ENCODE data around the gene ZNF569.

ZNF569 gene

DNA sequence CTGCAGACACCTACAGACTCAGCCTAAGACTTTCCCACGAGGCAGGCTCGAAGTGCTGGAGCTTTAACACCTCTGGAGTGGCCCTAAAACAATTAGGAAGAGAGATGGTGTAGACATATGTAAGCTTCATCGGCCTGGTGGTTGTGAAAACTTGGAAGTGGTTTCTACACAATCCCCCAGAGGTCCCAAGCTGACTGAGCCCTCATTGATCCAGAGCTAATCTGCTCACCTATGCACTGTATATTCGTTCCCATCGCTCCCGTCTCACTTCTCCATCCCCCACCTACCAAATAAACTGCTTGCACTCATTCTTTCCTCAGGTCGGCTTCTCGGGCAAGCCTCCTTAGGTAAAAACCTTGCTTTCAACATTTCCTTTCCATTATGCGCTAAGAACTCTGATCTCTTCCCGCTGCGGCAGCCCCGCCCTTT, 38.7 kb upstream of the ZNF569 start:
- H3K4me3 ChIP-seq (ENCODE audit: low read length), result peak overlapping the region; percentile 73
- TF ChIP-seq, protein P1, sequence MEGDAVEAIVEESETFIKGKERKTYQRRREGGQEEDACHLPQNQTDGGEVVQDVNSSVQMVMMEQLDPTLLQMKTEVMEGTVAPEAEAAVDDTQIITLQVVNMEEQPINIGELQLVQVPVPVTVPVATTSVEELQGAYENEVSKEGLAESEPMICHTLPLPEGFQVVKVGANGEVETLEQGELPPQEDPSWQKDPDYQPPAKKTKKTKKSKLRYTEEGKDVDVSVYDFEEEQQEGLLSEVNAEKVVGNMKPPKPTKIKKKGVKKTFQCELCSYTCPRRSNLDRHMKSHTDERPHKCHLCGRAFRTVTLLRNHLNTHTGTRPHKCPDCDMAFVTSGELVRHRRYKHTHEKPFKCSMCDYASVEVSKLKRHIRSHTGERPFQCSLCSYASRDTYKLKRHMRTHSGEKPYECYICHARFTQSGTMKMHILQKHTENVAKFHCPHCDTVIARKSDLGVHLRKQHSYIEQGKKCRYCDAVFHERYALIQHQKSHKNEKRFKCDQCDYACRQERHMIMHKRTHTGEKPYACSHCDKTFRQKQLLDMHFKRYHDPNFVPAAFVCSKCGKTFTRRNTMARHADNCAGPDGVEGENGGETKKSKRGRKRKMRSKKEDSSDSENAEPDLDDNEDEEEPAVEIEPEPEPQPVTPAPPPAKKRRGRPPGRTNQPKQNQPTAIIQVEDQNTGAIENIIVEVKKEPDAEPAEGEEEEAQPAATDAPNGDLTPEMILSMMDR (conservative IDR thresholded peaks at IDR 0.05; ENCODE audit: low read length), result no peak
- no peak for DNase-seq (ENCODE audit: low read depth)

DNA sequence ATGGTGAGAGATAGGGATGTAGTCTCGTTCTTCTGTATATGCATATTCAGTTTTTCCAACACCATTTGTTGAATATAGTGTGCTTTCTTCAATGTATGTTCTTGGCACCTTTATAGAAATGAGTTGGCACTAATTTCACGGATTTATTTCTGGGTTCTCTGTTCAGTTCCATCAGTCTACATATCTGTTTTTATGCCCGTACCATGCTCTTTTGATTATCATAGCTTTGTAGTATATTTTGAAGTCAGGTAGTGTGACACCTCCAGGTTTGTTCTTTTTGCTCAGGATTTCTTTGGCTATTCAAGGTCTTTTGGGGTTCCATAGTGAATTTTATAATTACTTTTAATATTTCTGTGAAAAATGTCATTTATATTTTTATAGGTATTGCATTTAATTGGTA, 25.0 kb upstream of the ZNF569 start:
- TF ChIP-seq, protein P1 (conservative IDR thresholded peaks at IDR 0.05; ENCODE audit: low read length), result no peak
- DNase-seq (ENCODE audit: low read depth), result no peak
- no peak overlapping the region for H3K4me3 ChIP-seq (ENCODE audit: low read length)

DNA sequence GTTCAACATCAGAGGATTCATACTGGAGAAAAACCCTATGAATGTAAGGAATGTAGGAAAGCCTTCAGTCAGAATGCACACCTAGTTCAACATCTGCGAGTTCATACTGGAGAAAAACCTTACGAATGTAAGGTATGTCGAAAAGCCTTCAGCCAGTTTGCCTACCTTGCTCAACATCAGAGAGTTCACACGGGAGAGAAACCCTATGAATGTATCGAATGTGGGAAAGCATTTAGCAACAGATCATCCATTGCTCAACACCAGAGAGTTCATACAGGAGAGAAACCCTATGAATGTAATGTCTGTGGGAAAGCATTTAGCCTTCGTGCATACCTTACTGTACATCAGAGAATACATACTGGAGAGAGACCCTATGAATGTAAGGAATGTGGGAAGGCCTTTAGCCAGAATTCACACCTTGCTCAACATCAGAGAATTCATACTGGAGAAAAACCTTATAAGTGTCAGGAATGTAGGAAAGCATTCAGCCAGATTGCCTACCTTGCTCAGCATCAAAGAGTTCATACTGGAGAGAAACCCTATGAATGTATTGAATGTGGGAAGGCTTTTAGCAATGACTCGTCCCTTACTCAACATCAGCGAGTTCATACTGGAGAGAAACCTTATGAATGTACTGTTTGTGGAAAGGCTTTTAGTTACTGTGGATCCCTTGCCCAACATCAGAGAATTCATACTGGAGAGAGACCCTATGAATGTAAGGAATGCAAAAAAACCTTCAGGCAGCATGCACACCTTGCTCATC, 17.3 kb upstream of the ZNF569 start:
- H3K4me3 ChIP-seq (ENCODE audit: low read length), result no peak overlapping the region
- TF ChIP-seq, protein P1 (conservative IDR thresholded peaks at IDR 0.05; ENCODE audit: low read length), result no peak
- no peak for DNase-seq (ENCODE audit: low read depth)

DNA sequence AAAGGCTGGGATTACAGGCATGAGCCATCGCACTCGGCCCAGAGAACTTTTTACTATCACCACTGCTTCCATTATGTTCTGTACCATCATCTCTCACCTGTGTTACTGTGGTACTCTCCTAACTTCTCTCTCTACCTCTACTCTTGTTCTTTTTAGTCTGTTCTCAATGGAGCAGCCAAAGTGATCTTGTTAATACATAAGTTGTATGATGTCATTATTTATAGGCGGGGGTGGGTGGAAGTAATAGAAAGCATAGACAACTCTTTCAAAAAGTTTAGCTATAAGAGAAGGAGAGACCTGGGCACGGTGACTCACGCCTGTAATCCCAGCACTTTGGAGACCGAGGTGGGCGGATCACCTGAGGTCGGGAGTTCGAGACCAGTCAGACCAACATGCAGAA, 4.9 kb upstream of the ZNF569 start:
- TF ChIP-seq, protein P1 (conservative IDR thresholded peaks at IDR 0.05; ENCODE audit: low read length), result no peak
- DNase-seq (ENCODE audit: low read depth), result no peak

DNA sequence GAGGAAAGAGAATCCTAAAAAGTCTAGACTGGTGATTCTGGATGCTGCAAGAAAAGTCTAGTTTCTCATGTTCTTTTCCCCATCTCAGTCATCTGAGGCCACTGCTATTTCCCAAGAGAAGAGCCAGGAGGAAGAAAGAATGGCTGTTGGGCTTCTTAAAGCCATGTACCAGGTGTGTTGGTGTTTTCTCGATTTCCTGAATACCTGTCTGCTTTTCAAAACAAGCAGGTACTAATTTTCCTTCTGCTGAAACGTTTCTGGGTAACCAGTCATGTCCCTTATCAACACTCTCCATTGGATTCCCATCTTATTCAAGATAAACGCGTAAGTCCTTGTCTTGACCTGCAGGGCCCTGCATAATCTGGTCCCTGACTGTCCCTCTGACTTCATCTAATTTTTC, 3.0 kb upstream of the ZNF569 start:
- no peak for DNase-seq (ENCODE audit: low read depth)
- TF ChIP-seq, protein P1 (conservative IDR thresholded peaks at IDR 0.05; ENCODE audit: low read length), result no peak
- H3K4me3 ChIP-seq (ENCODE audit: low read length), result peak overlapping the region; percentile 81

More for the DNA sequence above, 4.9 kb upstream of the ZNF569 start:
- H3K4me3 ChIP-seq (ENCODE audit: low read length), result no peak overlapping the region

DNA sequence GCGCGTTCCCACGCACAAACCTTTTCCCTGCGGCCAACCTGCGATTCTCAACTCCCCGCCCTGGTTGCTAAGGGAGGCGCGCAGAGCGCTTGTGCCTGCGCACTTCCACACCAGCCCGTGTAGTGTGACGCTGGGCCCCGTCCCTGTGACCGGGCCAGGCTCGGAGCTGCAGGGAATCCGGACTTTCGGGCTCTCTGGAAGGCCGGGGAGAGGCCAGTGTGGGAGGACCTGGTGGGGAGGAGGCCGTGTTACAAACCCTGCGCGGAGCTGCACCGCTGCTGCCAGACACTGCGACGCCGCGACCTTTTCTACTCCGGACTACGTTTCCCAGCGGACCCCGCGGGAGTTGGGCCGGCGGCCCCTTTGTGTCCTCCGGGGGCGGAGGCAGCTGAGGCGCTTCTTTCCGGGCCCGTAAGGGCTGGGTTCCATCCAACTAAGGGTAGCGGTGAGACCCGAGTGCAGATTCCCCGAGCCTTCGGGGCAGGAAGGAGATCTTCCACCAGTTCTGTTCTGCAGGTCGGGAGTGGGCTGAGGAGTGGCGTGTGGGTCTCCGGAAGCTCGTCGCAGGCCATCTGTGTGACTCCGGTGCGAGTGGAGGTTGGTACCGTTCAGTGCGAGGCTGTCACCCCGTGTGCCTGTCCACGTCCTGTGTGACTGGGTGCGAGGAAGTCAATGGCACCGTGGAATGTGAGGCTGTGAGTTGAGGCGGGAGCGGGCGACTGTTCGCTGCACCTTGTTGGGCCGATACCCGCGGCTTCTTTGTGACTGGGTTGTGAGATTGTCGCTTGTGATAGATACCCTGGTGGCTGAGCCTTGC, 1.9 kb upstream of the ZNF569 start, which contains the start of gene ZNF570:
Gene ZNF570 (plus strand): TSS at position 396 of the 817 bp plus-strand sequence. CDS start 999 bp downstream, outside the sequence.
- TF ChIP-seq, protein P1 (conservative IDR thresholded peaks at IDR 0.05; ENCODE audit: low read length), result no peak
- DNase-seq (ENCODE audit: low read depth), result peak; percentile 83

More for the DNA sequence above, 1.9 kb upstream of the ZNF569 start, which contains the start of gene ZNF570:
- peak within 1 kb of the TSS; percentile 81 for H3K4me3 ChIP-seq (ENCODE audit: low read length)

All from AG10803 (cell line).